DMS 273 (cell line): ENCODE results near the gene MORF4L1.
A peak's percentile ranks its signal among the peaks of the same experiment; 100 is the strongest.
"Not testable (repeated sequence)": the region's sequence is repeated elsewhere in the genome, so short reads cannot be mapped to it uniquely, and the experiment has no call there.

Experiments used
- DNase-seq: peaks from one replicate; lab custom pipeline; 2025; ENCODE audit not compliant: unreplicated experiment; lab: John Stamatoyannopoulos, UW

MORF4L1 gene

GRCh38 chr15:78872155-78872971 is at the start of gene MORF4L1:
Gene MORF4L1 (plus strand): TSS chr15:78872890. CDS start chr15:78873018, 128 bp downstream.
- peak; percentile 94 for DNase-seq

GRCh38 chr15:78828920-78829319 is 43.8 kb upstream of the MORF4L1 start:
- no peak for DNase-seq

- no peak for DNase-seq
Observed at GRCh38 chr15:78830514-78831228, 42.0 kb upstream of the MORF4L1 start.

- DNase-seq, result no peak
Observed at GRCh38 chr15:78831229-78832207, 41.2 kb upstream of the MORF4L1 start.

GRCh38 chr15:78836333-78836732 is 36.4 kb upstream of the MORF4L1 start:
- DNase-seq, result no peak

- DNase-seq, result no peak
Observed at GRCh38 chr15:78837131-78837530, 35.6 kb upstream of the MORF4L1 start.

GRCh38 chr15:78837543-78837942 is 35.1 kb upstream of the MORF4L1 start:
- no peak for DNase-seq

GRCh38 chr15:78838489-78838888 is 34.2 kb upstream of the MORF4L1 start:
- DNase-seq, result no peak

- DNase-seq, result not testable (repeated sequence)
Observed at GRCh38 chr15:78839151-78839550, 33.5 kb upstream of the MORF4L1 start.

GRCh38 chr15:78840661-78841375 is 31.9 kb upstream of the MORF4L1 start:
- DNase-seq, result no peak

- no peak for DNase-seq
Observed at GRCh38 chr15:78841376-78841706, 31.3 kb upstream of the MORF4L1 start.

GRCh38 chr15:78841891-78842290 is 30.8 kb upstream of the MORF4L1 start:
- DNase-seq, result no peak

GRCh38 chr15:78842519-78842918 is 30.2 kb upstream of the MORF4L1 start:
- no peak for DNase-seq

- not testable (repeated sequence) for DNase-seq
Observed at GRCh38 chr15:78846906-78847305, 25.8 kb upstream of the MORF4L1 start.

GRCh38 chr15:78847387-78847906 is 25.2 kb upstream of the MORF4L1 start:
- not testable (repeated sequence) for DNase-seq

- no peak for DNase-seq
Observed at GRCh38 chr15:78850352-78850751, 22.3 kb upstream of the MORF4L1 start.

GRCh38 chr15:78850941-78851755 is 21.5 kb upstream of the MORF4L1 start:
- no peak for DNase-seq

- DNase-seq, result no peak
Observed at GRCh38 chr15:78853500-78853899, 19.2 kb upstream of the MORF4L1 start.

- DNase-seq, result no peak
Observed at GRCh38 chr15:78854833-78855372, 17.8 kb upstream of the MORF4L1 start.
